HEK293 (cell line): ENCODE data around the gene KCNIP2.

Experiments used
- CTCF ChIP-seq: fragments of 450-650 bp; formaldehyde crosslinking; IDR thresholded peaks from 2 replicates; pipeline ENCODE4 v1.5.1; 2016; ENCODE audit warnings: missing biosample characterization, missing genetic modification characterization
- MZF1 ChIP-seq: fragments of 450-650 bp; formaldehyde crosslinking; IDR thresholded peaks from 2 replicates; pipeline ENCODE4 v1.5.1; 2017; ENCODE audit warnings: missing biosample characterization, missing genetic modification characterization, borderline replicate concordance
- ZNF138 ChIP-seq: fragments of 450-650 bp; formaldehyde crosslinking; IDR thresholded peaks from 2 replicates; pipeline ENCODE4 v1.5.1; 2016; ENCODE audit warnings: missing biosample characterization, missing genetic modification characterization, borderline replicate concordance
- ZNF274 ChIP-seq, 2 experiments: fragments of 200-500 bp in 1 of 2; fragments of 450-650 bp in 1 of 2; sonication (Bioruptor generic) in 1 of 2; formaldehyde crosslinking in 1 of 2; IDR thresholded peaks; 2 replicates each; pipeline versions ENCODE4 v1.5.1 to v1.6.1; 2014 to 2016; ENCODE audit warnings: borderline replicate concordance in 1 of 2, inconsistent platforms in 1 of 2, low read length in 1 of 2, missing biosample characterization in 1 of 2, missing genetic modification characterization in 1 of 2
- ZNF292 ChIP-seq: fragments of 450-650 bp; formaldehyde crosslinking; IDR thresholded peaks from 2 replicates; pipeline ENCODE4 v1.5.1; 2016; ENCODE audit warnings: low read depth, missing biosample characterization, missing genetic modification characterization, borderline replicate concordance
- ZNF416 ChIP-seq: fragments of 450-650 bp; formaldehyde crosslinking; IDR thresholded peaks from 2 replicates; pipeline ENCODE4 v1.5.1; 2016; ENCODE audit warnings: missing biosample characterization, missing genetic modification characterization
- ZNF785 ChIP-seq: fragments of 450-650 bp; formaldehyde crosslinking; IDR thresholded peaks from 2 replicates; pipeline ENCODE4 v1.5.1; 2016; ENCODE audit warnings: missing biosample characterization, missing genetic modification characterization
- ZNF792 ChIP-seq: fragments of 450-650 bp; formaldehyde crosslinking; IDR thresholded peaks from 2 replicates; pipeline ENCODE4 v1.5.1; 2016; ENCODE audit warnings: missing biosample characterization, missing genetic modification characterization

- no peak for TF ChIP-seq ZNF785 (tag by site-specific recombination)
- TF ChIP-seq ZNF292: no peak
- TF ChIP-seq ZNF138 (tag by site-specific recombination): no peak
- TF ChIP-seq CTCF (tag by site-specific recombination): no peak
- TF ChIP-seq ZNF274 (IDR thresholded peaks at IDR 0.05; ENCODE audit: low read length): no peak
- TF ChIP-seq ZNF274 (tag by site-specific recombination; IDR thresholded peaks at IDR 0.05; ENCODE audit: borderline replicate concordance): no peak
- no peak for TF ChIP-seq MZF1 (tag by site-specific recombination)
- TF ChIP-seq ZNF416 (tag by site-specific recombination): no peak
- no peak for TF ChIP-seq ZNF792 (tag by site-specific recombination)
These were observed 5.9 kb downstream of the KCNIP2 start for GRCh38 chr10:101837748-101838147.
